Astrocyte of the cerebellum (primary cell): Measurements from ENCODE around the gene VSTM2B.

Experiments
- DNase-seq: peaks from one replicate; pipeline ENCODE4 v3.0.0-alpha.2; 2011; ENCODE audit warnings: low read depth
- H3K4me3 ChIP-seq: 2 replicates; pipeline ENCODE4 v1.5.1; 2011; ENCODE audit warnings: mild to moderate bottlenecking, low read depth, low read length, moderate library complexity
- CTCF ChIP-seq: IDR thresholded peaks from 2 replicates; pipeline ENCODE4 v1.5.1; 2012; ENCODE audit warnings: low read length, low read depth, moderate library complexity, mild to moderate bottlenecking; ENCODE audit errors: missing control alignments
- in situ Hi-C: cut with HindIII; loops from 2 replicates; pipeline ENCODE4 v1.10.0; 2017; ENCODE audit warnings: low sequenced_read_pairs

The VSTM2B gene

DNA sequence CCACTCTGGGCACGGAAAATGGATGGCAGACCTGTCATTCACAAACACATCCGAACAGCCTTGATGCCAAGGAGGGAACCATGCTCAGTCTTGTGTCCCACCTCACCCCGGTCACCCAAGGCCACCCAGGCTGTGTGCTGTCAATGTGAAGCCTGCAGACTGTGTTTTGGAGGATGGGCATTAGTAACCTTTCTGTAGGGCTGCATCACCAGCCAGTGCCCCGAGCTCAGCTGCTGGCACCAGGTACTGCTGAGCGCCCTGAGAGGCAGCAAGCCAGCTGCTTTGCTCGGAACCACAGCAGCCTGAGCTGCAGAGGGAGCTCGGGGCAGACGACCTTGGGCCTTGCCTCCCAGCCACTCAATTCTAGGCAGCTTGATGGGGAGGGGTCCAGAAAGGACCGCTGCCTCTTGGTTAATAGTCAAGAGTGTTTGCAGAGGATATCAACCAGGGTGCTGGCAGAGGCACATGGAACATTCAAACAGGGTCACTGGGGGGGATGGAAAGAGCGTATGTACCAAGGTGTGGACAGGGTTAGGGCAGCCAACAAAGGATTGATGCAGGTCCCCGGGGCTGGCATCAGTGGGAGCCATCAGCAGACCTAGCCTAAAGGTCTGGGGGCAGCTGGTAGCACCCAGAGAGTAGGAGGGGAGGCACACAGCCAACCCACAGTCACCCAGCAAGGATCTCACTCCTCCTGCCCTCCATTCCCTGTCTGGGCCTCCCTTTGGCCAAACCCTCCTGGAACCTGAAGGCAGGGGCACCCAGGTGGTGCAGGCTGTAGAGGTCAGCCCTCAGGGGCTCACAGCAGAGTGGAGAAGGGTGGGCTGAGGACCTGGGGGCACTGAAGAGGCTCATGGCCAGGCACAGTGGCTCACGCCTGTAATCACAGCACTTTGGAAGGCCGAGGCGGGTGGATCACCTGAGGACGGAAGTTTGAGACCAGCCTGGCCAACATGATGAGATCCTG, 8.1 kb downstream of the VSTM2B start:
- in situ Hi-C loops: no loop called here

GRCh38 chr19:29535214-29535831, 9.5 kb downstream of the VSTM2B start:
- DNase-seq: no peak
- TF ChIP-seq CTCF: no peak
- in situ Hi-C loops: no loop called here
- H3K4me3 ChIP-seq: no peak overlapping the region

More for the DNA sequence above, 8.1 kb downstream of the VSTM2B start:
- H3K4me3 ChIP-seq: no peak overlapping the region
- TF ChIP-seq CTCF: no peak
- no peak for DNase-seq

GRCh38 chr19:29535984-29536508, 10.3 kb downstream of the VSTM2B start:
- no peak overlapping the region for H3K4me3 ChIP-seq
- no peak for DNase-seq
- no peak for TF ChIP-seq CTCF
- in situ Hi-C loops: no loop called here

- TF ChIP-seq CTCF: no peak
- no peak overlapping the region for H3K4me3 ChIP-seq
- in situ Hi-C loops: no loop called here
- DNase-seq: no peak
These were observed 11.4 kb downstream of the VSTM2B start for GRCh38 chr19:29537181-29537580.

DNA sequence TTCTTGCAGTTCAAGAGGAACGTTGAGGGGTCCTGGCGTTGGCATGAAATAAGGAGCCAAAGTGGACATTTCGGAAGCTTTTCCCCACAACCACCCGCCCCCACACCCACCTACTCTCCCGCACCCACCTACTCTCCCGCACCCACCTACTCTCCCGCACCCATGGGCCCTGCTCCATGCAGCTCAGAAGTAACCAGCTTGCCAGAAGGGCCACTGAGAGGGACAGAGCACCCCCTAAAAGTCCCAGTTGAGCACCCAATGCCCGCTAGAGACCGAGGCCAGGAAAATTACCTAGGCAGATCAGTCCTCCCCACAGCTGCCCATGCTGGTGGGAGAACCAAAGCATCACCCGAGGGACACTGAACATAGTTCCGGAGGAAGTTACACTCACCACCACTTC, 11.8 kb downstream of the VSTM2B start:
- TF ChIP-seq CTCF: no peak
- DNase-seq: no peak
- in situ Hi-C loops: no loop called here

GRCh38 chr19:29538146-29538545, 12.4 kb downstream of the VSTM2B start:
- TF ChIP-seq CTCF: no peak
- no peak overlapping the region for H3K4me3 ChIP-seq
- in situ Hi-C loops: no loop called here
- no peak for DNase-seq

More for the DNA sequence above, 11.8 kb downstream of the VSTM2B start:
- no peak overlapping the region for H3K4me3 ChIP-seq
